HCT116 (cell line): Measurements from ENCODE around the gene THBS3. TPM values are rescaled to one million over a fixed set of nuclear protein-coding genes. Genes with fewer than 3 reads are reported as not detected.

ENCODE experiments used
- ATAC-seq: fragments of 200-7000 bp; cut with Tn5 transposase; 2 replicates; pipeline ENCODE4 v1.9.1; 2020; ENCODE audit warnings: mild to moderate bottlenecking, moderate library complexity
- BruUV-seq: library from RNA; stranded (reverse); fragments of 400-500 nt; replicated peaks from 2 replicates; lab custom pipeline; 2021; lab: Mats Ljungman, UMichigan
- CTCF ChIA-PET: fragments of 300-600 bp; sonication (Branson Sonifier 250); formaldehyde crosslinking; loops from one replicate; lab custom pipeline; 2021; ENCODE audit warnings: antibody characterized with exemption; lab: Charles Lee
- POLR2A ChIA-PET: fragments of 300-600, 350-600 bp; sonication (Branson Sonifier 250); formaldehyde crosslinking; loops from one replicate; lab custom pipeline; 2021; ENCODE audit warnings: antibody characterized with exemption; lab: Charles Lee
- RAD21 ChIA-PET, 2 experiments: fragments of 300-600 bp; sonication (Branson Sonifier 250); formaldehyde crosslinking; loops; one replicate each; lab custom pipeline; 2023; ENCODE audit warnings: low total read pairs in 2 of 2; ENCODE audit not compliant: uncharacterized antibody in 2 of 2, unreplicated experiment in 2 of 2, low non-redundant PET in 1 of 2; lab: Charles Lee
- DNase-seq: peaks from one replicate; pipeline ENCODE4 v3.0.0-alpha.2; 2010; ENCODE audit warnings: low read depth, low spot score
- H2AFZ ChIP-seq: fragments of 200-600 bp; shearing (Covaris generic), sonication (generic); 2 replicates; pipeline ENCODE4 v1.6.1; 2017; ENCODE audit warnings: low read depth, mixed run types, mixed read lengths, antibody characterized with exemption, low read length; ENCODE audit not compliant: poor library complexity, severe bottlenecking
- H3K27ac ChIP-seq: 2 replicates; pipeline ENCODE4 v1.5.1; 2012; ENCODE audit warnings: low read depth, low read length
- H3K27me3 ChIP-seq: fragments of 200-600 bp; sonication (generic); 2 replicates; pipeline ENCODE4 v1.6.1; 2016; ENCODE audit warnings: mixed run types, low read length, mixed read lengths; ENCODE audit not compliant: insufficient read depth
- H3K36me3 ChIP-seq, 2 experiments: fragments of 200-500 bp in 1 of 2; fragments of 200-600 bp in 1 of 2; sonication (Bioruptor generic) in 1 of 2; sonication (generic) in 1 of 2; 2 replicates each; pipeline versions ENCODE4 v1.5.1 to v1.6.1; 2014 to 2016; ENCODE audit warnings: low read length in 2 of 2, inconsistent platforms in 1 of 2, mixed read lengths in 1 of 2, mixed run types in 1 of 2; ENCODE audit not compliant: insufficient read depth in 2 of 2, control insufficient read depth in 1 of 2
- H3K4me1 ChIP-seq, 2 experiments: fragments of 200-600 bp in 1 of 2; sonication (generic) in 1 of 2; 2 replicates each; pipeline versions ENCODE4 v1.5.1 to v1.6.1; 2012 to 2017; ENCODE audit warnings: low read length in 2 of 2, inconsistent platforms in 1 of 2, mild to moderate bottlenecking in 1 of 2, mixed read lengths in 1 of 2, mixed run types in 1 of 2, moderate library complexity in 1 of 2; ENCODE audit not compliant: insufficient read depth in 2 of 2, control insufficient read depth in 1 of 2
- H3K4me2 ChIP-seq: fragments of 200-600 bp; sonication (generic); 2 replicates; pipeline ENCODE4 v1.6.1; 2017; ENCODE audit warnings: mixed run types, low read length, mixed read lengths
- H3K4me3 ChIP-seq, 2 experiments: fragments of 200-600 bp in 1 of 2; sonication (generic) in 1 of 2; replicated peaks in 1 of 2; 2 replicates each; pipeline ENCODE4 v1.5.1; 2011 to 2016; ENCODE audit warnings: low read length in 2 of 2, control low read depth in 1 of 2, low read depth in 1 of 2, mild to moderate bottlenecking in 1 of 2, mixed read lengths in 1 of 2, mixed run types in 1 of 2
- H3K79me2 ChIP-seq: fragments of 200-600 bp; sonication (generic); 2 replicates; pipeline ENCODE4 v1.6.1; 2017; ENCODE audit warnings: mild to moderate bottlenecking, mixed run types, low read length, moderate library complexity, mixed read lengths; ENCODE audit not compliant: insufficient read depth
- H3K9ac ChIP-seq: fragments of 200-600 bp; sonication (generic); 2 replicates; pipeline ENCODE4 v1.6.1; 2016; ENCODE audit warnings: low read length, mixed read lengths
- H3K9me2 ChIP-seq: fragments of 200-600 bp; sonication (generic), shearing (Covaris generic); 2 replicates; pipeline ENCODE4 v1.6.1; 2017; ENCODE audit warnings: mixed run types, mild to moderate bottlenecking, moderate library complexity; ENCODE audit not compliant: insufficient read depth
- H3K9me3 ChIP-seq, 2 experiments: fragments of 200-500 bp in 1 of 2; fragments of 200-600 bp in 1 of 2; sonication (Bioruptor generic) in 1 of 2; sonication (generic) in 1 of 2; 2 replicates each; pipeline ENCODE4 v1.6.1; 2014 to 2017; ENCODE audit warnings: low read length in 2 of 2, mixed read lengths in 2 of 2, inconsistent platforms in 1 of 2, low read depth in 1 of 2, mild to moderate bottlenecking in 1 of 2, mixed run types in 1 of 2, moderate library complexity in 1 of 2; ENCODE audit not compliant: control insufficient read depth in 1 of 2, insufficient read depth in 1 of 2
- H4K20me1 ChIP-seq: fragments of 200-600 bp; sonication (generic), shearing (Covaris generic); 2 replicates; pipeline ENCODE4 v1.6.1; 2017; ENCODE audit warnings: mixed run types, mild to moderate bottlenecking, moderate library complexity; ENCODE audit not compliant: insufficient read depth
- EZH2 ChIP-seq: fragments of 200-600 bp; sonication (generic); IDR thresholded peaks from 2 replicates; pipeline ENCODE4 v1.6.1; 2017; ENCODE audit warnings: antibody characterized with exemption, mixed run types
- POLR2AphosphoS5 ChIP-seq: IDR thresholded peaks from 2 replicates; pipeline ENCODE4 v1.6.1; 2011; ENCODE audit warnings: mild to moderate bottlenecking, low read depth, low read length, moderate library complexity
- SIN3A ChIP-seq: IDR thresholded peaks from 2 replicates; pipeline ENCODE4 v1.6.1; 2012; ENCODE audit warnings: low read depth
- SRF ChIP-seq: IDR thresholded peaks from 2 replicates; pipeline ENCODE4 v1.6.1; 2012; ENCODE audit warnings: low read depth
- intact Hi-C: fragments of 100-400 bp; cut with micrococcal nuclease; formaldehyde crosslinking; loops from 2 replicates; pipeline ENCODE4 v1.10.0; 2022
- total RNA-seq: library from RNA; stranded (reverse); gene quantifications from one replicate; pipeline ENCODE4 v1.2.1, GENCODE V29; 2021; ENCODE audit not compliant: unreplicated experiment
- TF ChIP-seq, protein P1 (sequence below): IDR thresholded peaks from 2 replicates; pipeline ENCODE4 v1.6.1; 2011; ENCODE audit warnings: mild to moderate bottlenecking, low read length, moderate library complexity; ENCODE audit not compliant: insufficient replicate concordance; ENCODE audit errors: extremely low read depth
- TF ChIP-seq, protein P2 (sequence below): IDR thresholded peaks from 2 replicates; pipeline ENCODE4 v1.6.1; 2012; ENCODE audit warnings: low read depth
- TF ChIP-seq, protein P3 (sequence below), 3 experiments: fragments of 200-600 bp in 1 of 3; sonication (generic) in 1 of 3; IDR thresholded peaks in 2 of 3; conservative IDR thresholded peaks in 1 of 3; 2 replicates each; pipeline ENCODE4 v1.5.1; 2012 to 2017; ENCODE audit warnings: low read depth in 2 of 3, low read length in 2 of 3, antibody characterized with exemption in 1 of 3, borderline replicate concordance in 1 of 3, control low read depth in 1 of 3, mild to moderate bottlenecking in 1 of 3, mixed read lengths in 1 of 3, mixed run types in 1 of 3, moderate library complexity in 1 of 3; ENCODE audit not compliant: insufficient read depth in 1 of 3

The THBS3 gene
- total RNA-seq, 1 experiment from 2014 or later, result 15.9 TPM

DNA sequence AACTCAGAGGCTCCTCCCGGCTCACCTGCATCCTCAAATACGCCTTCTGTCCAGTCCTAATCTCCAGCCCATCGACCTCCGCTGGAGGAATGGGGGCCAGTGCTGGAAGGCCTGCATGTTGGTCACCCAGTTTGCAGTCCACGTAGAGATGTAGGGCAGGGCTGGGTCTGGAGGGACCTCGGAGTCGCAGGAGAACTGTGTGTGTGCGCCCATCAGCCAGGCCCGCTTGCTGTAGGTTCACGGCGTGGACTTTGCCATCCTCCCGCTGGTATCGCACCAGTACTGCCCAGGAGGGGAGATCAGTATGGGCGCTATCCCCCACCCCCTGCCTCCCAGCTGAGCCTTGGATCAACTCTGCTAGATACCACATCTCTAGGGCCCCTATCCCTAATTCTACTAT, 2.7 kb downstream of the THBS3 start:
- TF ChIP-seq SRF, result no peak
- TF ChIP-seq, protein P1, sequence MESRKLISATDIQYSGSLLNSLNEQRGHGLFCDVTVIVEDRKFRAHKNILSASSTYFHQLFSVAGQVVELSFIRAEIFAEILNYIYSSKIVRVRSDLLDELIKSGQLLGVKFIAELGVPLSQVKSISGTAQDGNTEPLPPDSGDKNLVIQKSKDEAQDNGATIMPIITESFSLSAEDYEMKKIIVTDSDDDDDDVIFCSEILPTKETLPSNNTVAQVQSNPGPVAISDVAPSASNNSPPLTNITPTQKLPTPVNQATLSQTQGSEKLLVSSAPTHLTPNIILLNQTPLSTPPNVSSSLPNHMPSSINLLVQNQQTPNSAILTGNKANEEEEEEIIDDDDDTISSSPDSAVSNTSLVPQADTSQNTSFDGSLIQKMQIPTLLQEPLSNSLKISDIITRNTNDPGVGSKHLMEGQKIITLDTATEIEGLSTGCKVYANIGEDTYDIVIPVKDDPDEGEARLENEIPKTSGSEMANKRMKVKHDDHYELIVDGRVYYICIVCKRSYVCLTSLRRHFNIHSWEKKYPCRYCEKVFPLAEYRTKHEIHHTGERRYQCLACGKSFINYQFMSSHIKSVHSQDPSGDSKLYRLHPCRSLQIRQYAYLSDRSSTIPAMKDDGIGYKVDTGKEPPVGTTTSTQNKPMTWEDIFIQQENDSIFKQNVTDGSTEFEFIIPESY, result no peak
- no peak for TF ChIP-seq EZH2
- no peak for TF ChIP-seq POLR2AphosphoS5
- TF ChIP-seq, protein P2, sequence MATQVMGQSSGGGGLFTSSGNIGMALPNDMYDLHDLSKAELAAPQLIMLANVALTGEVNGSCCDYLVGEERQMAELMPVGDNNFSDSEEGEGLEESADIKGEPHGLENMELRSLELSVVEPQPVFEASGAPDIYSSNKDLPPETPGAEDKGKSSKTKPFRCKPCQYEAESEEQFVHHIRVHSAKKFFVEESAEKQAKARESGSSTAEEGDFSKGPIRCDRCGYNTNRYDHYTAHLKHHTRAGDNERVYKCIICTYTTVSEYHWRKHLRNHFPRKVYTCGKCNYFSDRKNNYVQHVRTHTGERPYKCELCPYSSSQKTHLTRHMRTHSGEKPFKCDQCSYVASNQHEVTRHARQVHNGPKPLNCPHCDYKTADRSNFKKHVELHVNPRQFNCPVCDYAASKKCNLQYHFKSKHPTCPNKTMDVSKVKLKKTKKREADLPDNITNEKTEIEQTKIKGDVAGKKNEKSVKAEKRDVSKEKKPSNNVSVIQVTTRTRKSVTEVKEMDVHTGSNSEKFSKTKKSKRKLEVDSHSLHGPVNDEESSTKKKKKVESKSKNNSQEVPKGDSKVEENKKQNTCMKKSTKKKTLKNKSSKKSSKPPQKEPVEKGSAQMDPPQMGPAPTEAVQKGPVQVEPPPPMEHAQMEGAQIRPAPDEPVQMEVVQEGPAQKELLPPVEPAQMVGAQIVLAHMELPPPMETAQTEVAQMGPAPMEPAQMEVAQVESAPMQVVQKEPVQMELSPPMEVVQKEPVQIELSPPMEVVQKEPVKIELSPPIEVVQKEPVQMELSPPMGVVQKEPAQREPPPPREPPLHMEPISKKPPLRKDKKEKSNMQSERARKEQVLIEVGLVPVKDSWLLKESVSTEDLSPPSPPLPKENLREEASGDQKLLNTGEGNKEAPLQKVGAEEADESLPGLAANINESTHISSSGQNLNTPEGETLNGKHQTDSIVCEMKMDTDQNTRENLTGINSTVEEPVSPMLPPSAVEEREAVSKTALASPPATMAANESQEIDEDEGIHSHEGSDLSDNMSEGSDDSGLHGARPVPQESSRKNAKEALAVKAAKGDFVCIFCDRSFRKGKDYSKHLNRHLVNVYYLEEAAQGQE, result no peak
- no peak for TF ChIP-seq SIN3A
- TF ChIP-seq, protein P3, sequence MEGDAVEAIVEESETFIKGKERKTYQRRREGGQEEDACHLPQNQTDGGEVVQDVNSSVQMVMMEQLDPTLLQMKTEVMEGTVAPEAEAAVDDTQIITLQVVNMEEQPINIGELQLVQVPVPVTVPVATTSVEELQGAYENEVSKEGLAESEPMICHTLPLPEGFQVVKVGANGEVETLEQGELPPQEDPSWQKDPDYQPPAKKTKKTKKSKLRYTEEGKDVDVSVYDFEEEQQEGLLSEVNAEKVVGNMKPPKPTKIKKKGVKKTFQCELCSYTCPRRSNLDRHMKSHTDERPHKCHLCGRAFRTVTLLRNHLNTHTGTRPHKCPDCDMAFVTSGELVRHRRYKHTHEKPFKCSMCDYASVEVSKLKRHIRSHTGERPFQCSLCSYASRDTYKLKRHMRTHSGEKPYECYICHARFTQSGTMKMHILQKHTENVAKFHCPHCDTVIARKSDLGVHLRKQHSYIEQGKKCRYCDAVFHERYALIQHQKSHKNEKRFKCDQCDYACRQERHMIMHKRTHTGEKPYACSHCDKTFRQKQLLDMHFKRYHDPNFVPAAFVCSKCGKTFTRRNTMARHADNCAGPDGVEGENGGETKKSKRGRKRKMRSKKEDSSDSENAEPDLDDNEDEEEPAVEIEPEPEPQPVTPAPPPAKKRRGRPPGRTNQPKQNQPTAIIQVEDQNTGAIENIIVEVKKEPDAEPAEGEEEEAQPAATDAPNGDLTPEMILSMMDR (IDR thresholded peaks at IDR 0.05 in 2 of 3, conservative IDR thresholded peaks at IDR 0.05 in 1 of 3; ENCODE audit: borderline replicate concordance in 1 of 3, insufficient read depth in 1 of 3, low read depth in 2 of 3, low read length in 2 of 3), result no peak
- Histone ChIP-seq H3K9me3 (no peaks in the 10 kb centered on the region), H3K27me3 (no peaks in the 10 kb centered on the region), H3K27ac (no peak overlapping the region), H3K79me2 (peaks cover 9% of the 10 kb centered on the region), H3K9ac (no peak overlapping the region), H3K4me2 (no peak overlapping the region), H2AFZ (no peak overlapping the region), H3K9me2 (no peaks in the 10 kb centered on the region), H3K4me1 (peaks cover 18 to 26% of the 10 kb centered on the region in 2 experiments), H3K4me3 (no peak overlapping the region), H3K36me3 (no peaks in the 10 kb centered on the region), H4K20me1 (no peaks in the 10 kb centered on the region)
- no TSS peak for BruUV-seq
- ChIA-PET CTCF (no interaction called here), POLR2A (no interaction called here), RAD21 (no interaction called here)
- intact Hi-C loops, result loop anchor here (5.0 kb wide), 2 partner anchors 37 to 387 kb away; a partner anchor contains a TSS
- DNase-seq (no peak), ATAC-seq (no peak)
